Activated naive CD4-positive, alpha-beta T cell treated with anti-CD3 and anti-CD28 coated beads, Interleukin-2, amount 50 U/mL, for 72 hours (primary cell): ENCODE results near the gene CLP1. TPM values are rescaled to one million over a fixed set of nuclear protein-coding genes. Genes with fewer than 3 reads are reported as not detected.
"Not testable (repeated sequence)": the region's sequence is repeated elsewhere in the genome, so short reads cannot be mapped to it uniquely, and the experiment has no call there.

ENCODE experiments used
- ATAC-seq, 2 donors: fragments of 150-1000 bp; cut with Tn5 transposase; 2 replicates each; pipeline ENCODE4 v1.10.0; 2021; ENCODE audit warnings: mild to moderate bottlenecking in 2 of 2, moderate library complexity in 2 of 2
- DNase-seq, 2 donors: peaks; one replicate each; pipeline ENCODE4 v3.0.0; 2021 to 2022; ENCODE audit warnings: low spot score in 2 of 2
- H3K27ac Mint-ChIP-seq, 2 donors: one replicate each; pipeline ENCODE4 v1.8.0; 2022; ENCODE audit warnings: mild to moderate bottlenecking in 2 of 2, mixed read lengths in 2 of 2
- H3K36me3 Mint-ChIP-seq, 2 donors: one replicate each; pipeline ENCODE4 v1.8.0; 2022; ENCODE audit warnings: mixed read lengths in 2 of 2
- H3K9me3 Mint-ChIP-seq, 2 donors: one replicate each; pipeline ENCODE4 v1.8.0; 2022; ENCODE audit warnings: mixed read lengths in 2 of 2
- total RNA-seq, 2 donors: library from RNA; stranded (reverse); gene quantifications; one replicate each; pipeline ENCODE4 v1.2.3, GENCODE V29; 2022

Gene CLP1
- total RNA-seq, 2 donors from 2014 or later, result 15.5 to 23.5 TPM

DNA sequence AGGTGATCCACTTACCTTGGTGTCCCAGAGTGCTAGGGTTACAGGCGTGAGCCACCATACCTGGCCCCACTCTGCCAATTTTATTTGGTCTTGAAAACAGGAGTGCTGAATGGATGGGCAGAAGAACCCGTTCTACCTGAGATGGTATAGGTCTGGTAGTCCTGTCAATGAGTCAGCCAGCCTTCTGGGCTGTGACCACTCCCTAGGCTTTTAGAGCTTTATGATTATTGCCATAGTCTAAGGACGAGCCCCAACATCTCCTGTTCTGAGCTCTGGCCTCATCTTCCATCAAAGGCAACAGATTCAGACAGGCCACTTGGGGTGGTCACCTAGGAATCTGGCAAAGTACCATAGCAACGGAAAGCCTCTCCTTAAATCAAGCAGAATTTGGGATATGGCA lies 21.8 kb downstream of the CLP1 start:
- DNase-seq, result no peak
- Mint-ChIP-seq H3K27ac (no peak overlapping the region), H3K9me3 (no peaks in the 10 kb centered on the region), H3K36me3 (peaks cover 7 to 45% of the 10 kb centered on the region in 2 donors)
- ATAC-seq, result no peak

DNA sequence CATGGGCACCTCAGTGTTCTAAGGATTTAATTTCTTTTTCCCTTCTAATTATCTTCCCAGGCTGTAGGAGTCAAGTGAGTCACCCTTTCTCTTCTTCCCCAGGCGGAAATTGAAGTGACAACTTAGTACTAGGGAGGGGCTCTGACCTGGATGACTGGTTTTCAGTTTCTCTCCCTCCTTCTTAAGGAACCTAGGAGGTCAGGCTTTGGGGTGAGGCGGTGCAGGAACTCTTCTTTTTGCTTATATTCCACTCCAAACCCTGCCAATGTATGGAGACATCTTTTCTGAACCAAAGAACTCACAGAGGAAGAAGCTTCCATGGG lies 23.0 kb downstream of the CLP1 start:
- ATAC-seq, result peak; percentile 83 to 86
- Mint-ChIP-seq H3K9me3 (no peaks in the 10 kb centered on the region), H3K27ac (peak overlapping the region; percentile 72 to 91), H3K36me3 (peaks cover 7 to 40% of the 10 kb centered on the region in 2 donors)
- no peak for DNase-seq

DNA sequence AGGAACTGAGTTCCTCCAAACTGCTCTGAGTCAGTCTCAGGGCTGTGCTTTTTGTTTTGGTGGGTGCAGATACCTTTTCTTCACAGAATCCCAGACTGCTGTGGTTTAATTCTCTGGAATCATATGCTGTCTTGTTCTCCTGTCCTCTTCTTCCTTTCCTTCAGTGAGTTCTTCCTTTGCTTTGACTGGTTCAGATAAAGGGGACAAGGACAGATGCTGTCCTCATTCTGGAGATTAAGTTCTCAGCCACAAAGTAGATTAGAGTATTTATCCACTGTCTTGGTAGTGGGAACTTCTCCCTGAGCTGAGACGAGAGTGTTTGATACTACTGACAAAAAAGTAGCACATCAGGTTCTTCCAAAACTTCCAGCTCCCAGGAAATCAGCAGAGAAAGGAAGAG lies 23.6 kb downstream of the CLP1 start:
- peaks cover 7 to 33% of the 10 kb centered on the region in 2 donors for H3K36me3 Mint-ChIP-seq
- ATAC-seq (no peak), DNase-seq (no peak)
- peak overlapping the region; percentile 62 to 72 for H3K27ac Mint-ChIP-seq
- no peaks in the 10 kb centered on the region for H3K9me3 Mint-ChIP-seq

DNA sequence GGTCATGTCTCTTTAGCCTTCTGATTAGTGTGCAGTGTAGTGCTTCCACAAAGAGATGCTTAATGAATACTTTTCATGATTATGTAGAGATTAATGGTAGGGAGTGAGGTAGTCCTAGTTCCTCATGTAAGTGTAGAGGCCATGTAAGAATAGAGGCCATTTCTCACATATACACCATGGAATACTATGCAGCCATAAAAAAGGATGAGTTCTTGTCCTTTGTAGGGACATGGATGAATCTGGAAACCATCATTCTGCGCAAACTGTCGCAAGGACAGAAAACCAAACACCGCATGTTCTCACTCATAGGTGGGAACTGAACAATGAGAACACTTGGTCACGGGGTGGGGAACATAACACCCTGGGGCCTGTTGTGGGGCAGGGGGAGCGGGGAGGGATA lies 32.9 kb downstream of the CLP1 start:
- peaks cover 14 to 27% of the 10 kb centered on the region in 2 donors for H3K36me3 Mint-ChIP-seq

DNA sequence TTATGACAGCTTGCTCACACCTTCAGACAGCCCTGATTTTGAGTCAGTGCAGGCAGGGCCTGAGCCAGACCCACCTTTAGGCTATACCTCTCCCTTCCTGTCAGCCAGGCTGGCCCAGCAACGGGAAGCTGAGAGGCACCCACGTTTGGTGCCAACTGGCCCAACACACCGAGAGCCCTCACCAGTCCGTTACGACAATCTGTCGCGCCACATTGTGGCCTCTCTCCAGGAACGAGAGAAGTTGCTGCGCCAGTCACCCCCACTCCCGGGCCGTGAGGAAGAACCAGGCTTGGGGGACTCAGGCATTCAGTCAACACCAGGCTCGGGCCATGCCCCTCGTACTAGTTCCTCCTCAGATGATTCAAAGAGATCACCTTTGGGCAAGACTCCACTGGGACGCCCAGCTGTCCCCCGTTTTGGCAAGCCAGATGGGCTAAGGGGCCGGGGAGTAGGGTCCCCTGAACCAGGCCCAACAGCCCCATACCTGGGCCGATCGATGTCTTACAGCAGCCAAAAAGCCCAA lies 41.3 kb downstream of the CLP1 start:
- ATAC-seq, result no peak
- H3K27ac Mint-ChIP-seq, result peak overlapping the region in 1 of 2 donors; percentile 73
- no peak for DNase-seq
- H3K9me3 Mint-ChIP-seq, result no peaks in the 10 kb centered on the region
- peaks cover under 1 to 15% of the 10 kb centered on the region in 2 donors for H3K36me3 Mint-ChIP-seq

More for the DNA sequence above, 32.9 kb downstream of the CLP1 start:
- H3K27ac Mint-ChIP-seq, H3K9me3 Mint-ChIP-seq, ATAC-seq, DNase-seq: not testable (repeated sequence)

DNA sequence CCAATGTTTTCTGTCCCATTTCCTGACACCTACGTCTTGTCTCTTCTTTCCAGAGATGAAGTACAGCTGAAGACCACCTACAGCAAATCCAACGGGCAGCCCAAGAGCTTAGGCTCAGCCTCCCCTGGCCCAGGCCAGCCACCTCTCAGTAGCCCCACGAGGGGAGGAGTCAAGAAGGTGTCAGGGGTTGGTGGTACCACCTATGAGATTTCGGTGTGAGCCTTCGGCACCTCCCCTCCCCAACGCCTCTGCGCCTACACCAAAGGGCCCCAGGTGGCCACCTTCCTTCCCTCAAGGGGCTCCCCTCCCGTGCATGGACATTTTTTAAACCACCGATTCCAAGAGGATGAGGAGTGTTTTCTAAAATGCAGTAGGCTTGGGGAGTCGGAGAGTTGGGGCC lies 42.3 kb downstream of the CLP1 start:
- peaks cover 0 to 15% of the 10 kb centered on the region in 2 donors for H3K36me3 Mint-ChIP-seq
- no peak for ATAC-seq
- H3K27ac Mint-ChIP-seq, result peak overlapping the region in 1 of 2 donors; percentile 73
- H3K9me3 Mint-ChIP-seq, result no peaks in the 10 kb centered on the region
- no peak for DNase-seq

DNA sequence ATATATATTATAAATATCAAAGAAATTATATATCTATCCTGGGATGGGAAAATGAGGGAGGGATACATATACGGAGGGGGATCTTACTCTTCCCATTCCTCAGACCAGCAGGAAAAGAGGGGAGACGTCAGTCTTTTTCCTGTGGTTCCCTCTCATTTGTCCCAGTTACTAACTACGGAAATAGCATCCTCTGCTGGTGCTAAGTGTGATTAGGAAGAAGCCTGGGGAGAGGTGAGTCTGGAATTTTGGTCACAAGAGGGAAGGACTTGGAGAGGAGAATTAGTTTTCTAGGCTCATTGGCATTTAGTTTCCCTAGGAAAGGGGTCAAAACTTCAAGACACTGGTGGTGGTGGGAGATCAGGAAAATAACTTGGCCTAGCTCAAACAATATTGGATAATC lies 42.9 kb downstream of the CLP1 start:
- H3K9me3 Mint-ChIP-seq, result no peaks in the 10 kb centered on the region

DNA sequence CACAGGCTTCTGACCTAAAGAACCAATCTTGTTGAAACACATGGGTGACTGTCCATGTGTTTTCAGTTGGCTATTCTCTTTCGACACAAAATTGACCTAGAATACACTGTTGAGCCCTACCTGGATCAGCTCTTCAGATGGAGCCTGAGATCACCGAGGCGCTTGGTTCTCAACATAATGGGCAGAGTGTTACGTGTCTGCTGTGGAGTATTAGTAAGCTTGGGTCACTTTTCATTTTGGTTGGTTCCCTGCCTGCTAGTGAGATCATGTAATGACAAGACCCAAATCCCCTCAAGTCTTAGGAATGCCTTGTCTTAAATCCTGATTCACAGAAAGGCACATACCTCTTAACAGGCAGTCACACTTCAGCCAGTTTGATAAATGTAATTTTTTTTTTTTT lies 45.8 kb downstream of the CLP1 start:
- Mint-ChIP-seq H3K9me3 (no peaks in the 10 kb centered on the region), H3K36me3 (peaks cover 0 to 10% of the 10 kb centered on the region in 2 donors), H3K27ac (peak overlapping the region; percentile 41 to 56)
- ATAC-seq, result no peak
- DNase-seq, result no peak

More for the DNA sequence above, 42.9 kb downstream of the CLP1 start:
- Mint-ChIP-seq H3K27ac (peak overlapping the region in 1 of 2 donors; percentile 72), H3K36me3 (peaks cover 0 to 15% of the 10 kb centered on the region in 2 donors)
- ATAC-seq (no peak), DNase-seq (no peak)

DNA sequence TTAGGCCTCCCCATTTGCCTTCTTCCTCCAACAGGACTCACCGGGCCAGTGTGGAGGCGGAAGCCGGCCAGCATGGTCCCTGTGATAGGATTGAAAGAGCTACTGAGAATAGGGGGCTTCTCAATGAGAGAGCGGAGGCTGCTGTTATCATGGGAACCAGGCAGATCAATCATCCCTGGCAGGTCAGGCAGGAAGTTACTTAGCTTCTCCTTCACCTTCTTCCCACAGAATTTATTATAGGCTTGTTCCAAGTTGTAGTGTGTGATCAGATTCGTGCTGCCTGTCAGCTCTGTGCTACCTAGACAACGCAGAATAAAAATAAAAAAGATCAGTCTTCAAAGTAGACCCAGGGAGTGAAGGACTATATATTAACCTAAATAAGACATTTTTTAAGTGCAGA lies 47.4 kb downstream of the CLP1 start:
- H3K9me3 Mint-ChIP-seq, result no peaks in the 10 kb centered on the region
- DNase-seq (no peak), ATAC-seq (no peak)
- H3K36me3 Mint-ChIP-seq, result no peaks in the 10 kb centered on the region
- H3K27ac Mint-ChIP-seq, result peak overlapping the region; percentile 41 to 94

DNA sequence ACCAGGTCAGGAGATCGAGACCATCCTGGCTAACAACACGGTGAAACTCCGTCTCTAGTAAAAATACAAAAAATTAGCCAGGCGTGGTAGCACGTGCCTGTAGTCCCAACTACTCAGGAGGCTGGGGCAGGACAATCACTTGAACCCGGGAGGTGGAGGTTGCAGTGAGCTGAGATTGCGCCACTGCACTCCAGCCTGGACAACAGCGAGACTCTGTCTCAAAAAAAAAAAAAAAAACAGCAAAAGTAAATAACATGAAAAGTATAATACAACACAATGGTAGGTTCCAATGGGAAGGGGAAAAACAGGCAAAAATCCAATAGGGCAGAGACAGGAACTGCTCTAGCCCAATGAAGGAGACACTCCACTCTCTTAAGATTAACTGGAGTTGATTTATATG lies 47.9 kb downstream of the CLP1 start:
- H3K9me3 Mint-ChIP-seq, H3K36me3 Mint-ChIP-seq, ATAC-seq, DNase-seq: not testable (repeated sequence)
- H3K27ac Mint-ChIP-seq, result peak overlapping the region in 1 of 2 donors; percentile 65

DNA sequence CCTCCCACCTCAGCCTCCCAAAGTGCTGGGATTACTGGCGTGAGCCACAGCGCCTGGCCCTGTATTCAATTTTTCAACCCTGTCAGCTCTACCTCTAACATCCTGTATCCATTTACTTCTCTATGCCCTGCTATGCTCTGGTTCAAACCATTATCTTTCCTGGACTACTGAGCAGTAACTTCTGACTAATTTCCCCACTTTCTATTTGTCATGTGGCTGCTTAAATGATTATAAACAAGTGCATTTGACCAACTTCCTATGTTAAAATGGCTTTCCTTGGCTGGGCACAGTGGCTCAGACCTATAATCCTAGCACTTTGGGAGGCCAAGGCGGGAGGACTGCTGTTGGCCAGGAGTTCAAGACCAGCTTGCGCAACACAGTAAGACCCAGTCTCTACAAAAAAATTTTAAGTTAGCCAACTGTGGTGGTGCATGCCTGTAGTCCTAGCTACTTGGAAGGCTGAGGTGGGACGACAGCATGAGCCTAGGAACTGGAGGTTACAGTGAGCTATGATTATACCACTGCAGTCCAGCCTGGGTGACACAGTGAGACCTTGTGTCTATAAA lies 52.3 kb downstream of the CLP1 start:
- no peak for ATAC-seq
- H3K9me3 Mint-ChIP-seq, result no peaks in the 10 kb centered on the region
- peak overlapping the region; percentile 34 to 90 for H3K27ac Mint-ChIP-seq
- no peak for DNase-seq
- peaks cover 13 to 23% of the 10 kb centered on the region in 2 donors for H3K36me3 Mint-ChIP-seq

Other genes starting within 250 kb of the CLP1 start
- 100 to 1,000 TPM in 1 of 2 donors, 10 to 100 TPM in 1; 68.9 to 247 TPM for gene SLC43A3, start 230.6 kb upstream of the CLP1 start, total RNA-seq
- gene RTN4RL2, start 197.2 kb upstream of the CLP1 start, total RNA-seq, result 1 to 10 TPM in 1 of 2 donors, not detected in 1; 1.4 TPM
- 10 to 100 TPM; 11.4 to 26.0 TPM for gene SLC43A1, start 142.1 kb upstream of the CLP1 start, total RNA-seq
- gene TIMM10, start 127.0 kb upstream of the CLP1 start, total RNA-seq, result 10 to 100 TPM; 86.8 to 90.1 TPM
- not detected for gene SMTNL1, start 120.2 kb upstream of the CLP1 start, total RNA-seq
- 100 to 1,000 TPM; 122 to 188 TPM for gene UBE2L6, start 90.1 kb upstream of the CLP1 start, total RNA-seq
- gene SERPING1, start 60.1 kb upstream of the CLP1 start, total RNA-seq, result 1 to 10 TPM in 1 of 2 donors, not detected in 1; 1.6 TPM
- gene YPEL4, start 7.8 kb upstream of the CLP1 start, total RNA-seq, result 1 to 10 TPM in 1 of 2 donors, not detected in 1; 1.4 TPM
- 10 to 100 TPM; 49.5 to 59.6 TPM for gene ZDHHC5, start 10.4 kb downstream of the CLP1 start, total RNA-seq
- 10 to 100 TPM; 10.6 to 11.2 TPM for gene MED19, start 54.5 kb downstream of the CLP1 start, total RNA-seq
- gene TMX2, start 54.8 kb downstream of the CLP1 start, total RNA-seq, result 10 to 100 TPM; 51.1 to 52.7 TPM
- 100 to 1,000 TPM; 156 to 237 TPM for gene SELENOH, start 83.7 kb downstream of the CLP1 start, total RNA-seq
- gene BTBD18, start 94.1 kb downstream of the CLP1 start, total RNA-seq, result not detected
- 10 to 100 TPM; 10.4 to 19.7 TPM for gene CTNND1, start 104.0 kb downstream of the CLP1 start, total RNA-seq